ENCODE measurements around the gene MBTPS1.
"Not testable (repeated sequence)": the region's sequence is repeated elsewhere in the genome, so short reads cannot be mapped to it uniquely, and the experiment has no call there.

DNA sequence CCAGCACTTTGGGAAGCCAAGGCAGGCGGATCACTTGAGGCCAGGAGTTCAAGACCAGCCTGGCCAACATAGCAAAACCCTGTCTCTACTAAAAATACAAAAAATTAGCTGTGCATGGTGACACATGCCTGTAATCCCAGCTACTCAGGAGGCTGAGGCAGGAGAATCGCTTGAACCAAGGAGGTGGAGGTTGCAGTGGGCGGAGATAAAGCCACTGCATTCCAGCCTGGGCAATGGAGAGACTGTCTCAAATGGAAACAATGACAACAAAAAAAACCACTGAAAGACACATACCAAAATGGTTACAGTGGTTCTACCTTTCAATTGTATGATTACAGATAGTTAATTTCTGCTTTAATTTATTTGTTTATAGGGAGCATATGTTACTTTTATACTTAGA is 4.8 kb downstream of the MBTPS1 start:
- not testable (repeated sequence) for TF ChIP-seq LEF1 (IDR thresholded peaks at IDR 0.05; ENCODE audit: borderline replicate concordance); ARNT (IDR thresholded peaks at IDR 0.05); FOXK2 (IDR thresholded peaks at IDR 0.05); TARDBP (IDR thresholded peaks at IDR 0.05); ZNF384 (IDR thresholded peaks at IDR 0.05); CTBP1 (IDR thresholded peaks at IDR 0.05; ENCODE audit: borderline replicate concordance); FOXA1 (IDR thresholded peaks at IDR 0.05)

All from HEK293T (cell line).